B cell (primary cell): ENCODE measurements around the gene WNK2. TPM values are rescaled to one million over a fixed set of nuclear protein-coding genes. Genes with fewer than 3 reads are reported as not detected.

Experiments used
- ATAC-seq: fragments of 200-7000 bp; cut with Tn5 transposase; one replicate; pipeline ENCODE4 v1.10.0; 2021; ENCODE audit warnings: low read depth, mild to moderate bottlenecking, moderate number of reproducible peaks, moderate library complexity
- CTCF ChIA-PET: fragments of 350-600 bp; sonication (Branson Sonifier 250); formaldehyde crosslinking; loops from one replicate; lab custom pipeline; 2021; ENCODE audit warnings: antibody characterized with exemption, inconsistent platforms; lab: Charles Lee
- POLR2A ChIA-PET: fragments of 350-600 bp; sonication (Branson Sonifier 250); formaldehyde crosslinking; loops from one replicate; lab custom pipeline; 2021; ENCODE audit warnings: antibody characterized with exemption; lab: Charles Lee
- DNase-seq: peaks from one replicate; pipeline ENCODE4 v3.0.0; 2013
- H2AFZ ChIP-seq: 2 replicates; pipeline ENCODE4 v1.6.1; 2012; ENCODE audit warnings: mild to moderate bottlenecking, low read depth, low read length; ENCODE audit not compliant: insufficient read depth, poor library complexity, severe bottlenecking
- H3K27ac ChIP-seq, 2 donors: 1 replicate in 1 of 2; 2 replicates in 1 of 2; pipeline ENCODE4 v1.5.1; 2012 to 2013; ENCODE audit warnings: low read length in 2 of 2, mild to moderate bottlenecking in 2 of 2, moderate library complexity in 1 of 2
- H3K27me3 ChIP-seq, 4 experiments: fragments of 200-600 bp in 1 of 4; sonication (generic) in 1 of 4; replicated peaks in 1 of 4; 1 replicate in 2 of 4; 2 replicates in 2 of 4; pipeline versions ENCODE4 v1.6.1 to v1.7.0; 2013 to 2016; ENCODE audit warnings: low read length in 3 of 4, mild to moderate bottlenecking in 2 of 4, mixed read lengths in 1 of 4, moderate library complexity in 1 of 4; ENCODE audit not compliant: insufficient read depth in 4 of 4, control insufficient read depth in 3 of 4; ENCODE audit errors: control extremely low read depth in 1 of 4
- H3K36me3 ChIP-seq, 2 experiments: replicated peaks in 1 of 2; 1 replicate in 1 of 2; 2 replicates in 1 of 2; pipeline versions ENCODE4 v1.6.1 to v1.7.1; 2013; ENCODE audit warnings: low read length in 1 of 2; ENCODE audit not compliant: insufficient read depth in 2 of 2, control insufficient read depth in 1 of 2; ENCODE audit errors: control extremely low read depth in 1 of 2, extremely low read depth in 1 of 2
- H3K4me1 ChIP-seq, 2 donors: fragments of 200-600 bp in 1 of 2; sonication (generic) in 1 of 2; 1 replicate in 1 of 2; 2 replicates in 1 of 2; pipeline versions ENCODE4 v1.5.1 to v1.6.1; 2013 to 2017; ENCODE audit warnings: low read length in 2 of 2; ENCODE audit not compliant: control insufficient read depth in 2 of 2, insufficient read depth in 2 of 2
- H3K4me2 ChIP-seq: replicated peaks from 2 replicates; pipeline ENCODE3; 2012; ENCODE audit warnings: mild to moderate bottlenecking, low read depth, low read length; ENCODE audit not compliant: poor library complexity, severe bottlenecking
- H3K4me3 ChIP-seq, 5 experiments: fragments of 200-600 bp in 1 of 5; sonication (generic) in 1 of 5; 1 replicate in 3 of 5; 2 replicates in 2 of 5; pipeline versions ENCODE4 v1.5.1 to v1.7.0; 2011 to 2016; ENCODE audit warnings: low read length in 4 of 5, mild to moderate bottlenecking in 4 of 5, low read depth in 2 of 5, control low read depth in 1 of 5, moderate library complexity in 1 of 5; ENCODE audit not compliant: insufficient read depth in 1 of 5; ENCODE audit errors: control extremely low read depth in 1 of 5, extremely low read depth in 1 of 5
- H3K79me2 ChIP-seq: fragments of 200-600 bp; sonication (generic); one replicate; pipeline ENCODE4 v1.6.0; 2016; ENCODE audit warnings: low read length; ENCODE audit not compliant: control insufficient read depth, insufficient read depth
- H3K9ac ChIP-seq: fragments of 200-600 bp; sonication (generic); 2 replicates; pipeline ENCODE4 v1.6.1; 2017; ENCODE audit warnings: mild to moderate bottlenecking, low read length, moderate library complexity
- H3K9me3 ChIP-seq, 3 donors: one replicate each; pipeline versions ENCODE4 v1.6.1 to v1.7.1; 2013; ENCODE audit warnings: low read length in 2 of 3; ENCODE audit not compliant: control insufficient read depth in 2 of 3, insufficient read depth in 1 of 3; ENCODE audit errors: control extremely low read depth in 1 of 3
- H4K20me1 ChIP-seq: 2 replicates; pipeline ENCODE4 v1.6.0; 2012; ENCODE audit warnings: mild to moderate bottlenecking, low read length; ENCODE audit not compliant: insufficient read depth, control insufficient read depth, poor library complexity, severe bottlenecking
- H3K27ac Mint-ChIP-seq: one replicate; pipeline ENCODE4 v1.8.0; 2021; ENCODE audit warnings: mixed read lengths
- H3K27me3 Mint-ChIP-seq: one replicate; pipeline ENCODE4 v1.8.0; 2021; ENCODE audit warnings: mixed read lengths
- H3K4me1 Mint-ChIP-seq: one replicate; pipeline ENCODE4 v1.8.0; 2021; ENCODE audit warnings: mixed read lengths
- H3K4me3 Mint-ChIP-seq: one replicate; pipeline ENCODE4 v1.8.0; 2021; ENCODE audit warnings: mixed read lengths
- H3K9me3 Mint-ChIP-seq: one replicate; pipeline ENCODE4 v1.8.0; 2022; ENCODE audit warnings: mixed read lengths; ENCODE audit not compliant: insufficient read depth
- EZH2 ChIP-seq: IDR thresholded peaks from 2 replicates; pipeline ENCODE4 v1.6.1; 2012; ENCODE audit warnings: borderline replicate concordance, low read depth, mild to moderate bottlenecking, moderate library complexity, low read length; ENCODE audit not compliant: insufficient read depth, poor library complexity, severe bottlenecking
- WGBS: methylation state at CpG from one replicate; pipeline ENCODE4 v1.1.5; 2013; ENCODE audit warnings: missing lambda C conversion rate; ENCODE audit not compliant: insufficient coverage; 5-methylcytosine and 5-hydroxymethylcytosine counted together
- intact Hi-C: fragments of 100-400 bp; cut with micrococcal nuclease; formaldehyde crosslinking; loops from one replicate; pipeline ENCODE4 v1.10.0; 2022
- polyA plus RNA-seq: library from polyadenylated mRNA; depleted of rRNA; stranded (reverse); fragments of >200 nt; gene quantifications from 2 replicates; pipeline ENCODE4 v1.2.3, GENCODE V29; 2012
- total RNA-seq, 2 donors: library from RNA; stranded (reverse); fragments of 120-200 nt in 1 of 2; gene quantifications; 1 replicate in 1 of 2; 2 replicates in 1 of 2; pipeline versions ENCODE4 v1.2.3 to v1.2.4, GENCODE V29; 2013 to 2022
- TF ChIP-seq, protein P1 (sequence below): fragments of 200-600 bp; IDR thresholded peaks from one replicate; pipeline ENCODE4 v1.8.0; 2022; ENCODE audit warnings: antibody characterized with exemption, mild to moderate bottlenecking

Gene WNK2
- total and polyA plus RNA-seq, 2 donors (not counting 1 experiment from before 2014, with no cell fraction given), result 0.49 TPM; not detected in 1

DNA sequence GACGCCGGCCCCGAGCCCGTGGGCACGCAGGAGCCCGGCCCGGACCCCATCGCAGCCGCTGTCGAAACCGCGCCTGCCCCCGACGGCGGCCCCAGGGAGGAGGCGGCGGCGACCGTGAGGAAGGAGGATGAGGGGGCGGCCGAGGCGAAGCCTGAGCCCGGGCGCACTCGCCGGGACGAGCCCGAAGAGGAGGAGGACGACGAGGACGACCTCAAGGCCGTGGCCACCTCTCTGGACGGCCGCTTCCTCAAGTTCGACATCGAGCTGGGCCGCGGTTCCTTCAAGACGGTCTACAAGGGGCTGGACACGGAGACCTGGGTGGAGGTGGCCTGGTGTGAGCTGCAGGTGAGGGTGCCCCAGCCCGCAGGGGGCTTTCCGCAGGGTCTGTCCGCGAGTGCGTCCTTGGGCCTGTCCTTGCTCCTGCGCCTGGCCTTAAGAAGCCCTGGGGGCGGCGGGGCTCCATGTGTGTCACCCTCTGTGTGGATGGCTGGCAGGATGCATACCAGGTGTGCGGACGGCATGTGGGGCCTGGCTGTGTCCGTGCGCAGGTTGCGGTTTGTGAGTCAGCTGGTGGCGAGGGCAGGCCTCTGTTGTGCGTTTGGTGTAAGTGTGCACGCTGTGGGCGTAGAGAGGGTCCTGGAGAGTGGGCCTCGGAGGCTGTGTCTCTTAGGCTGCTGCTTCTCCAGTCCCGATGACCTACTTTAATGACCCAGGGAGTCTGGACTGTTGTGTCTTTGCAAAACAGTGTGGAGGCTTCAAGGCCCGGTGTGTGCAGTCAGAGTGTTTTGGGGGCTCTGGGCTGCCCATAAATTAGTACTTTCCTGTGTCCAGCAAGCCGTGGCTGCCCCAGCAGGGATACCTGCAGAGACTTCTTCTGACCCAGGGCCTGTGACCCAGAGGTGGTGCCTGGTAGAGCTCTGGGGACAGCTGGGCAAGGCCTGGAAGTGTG, 1.6 kb downstream of the WNK2 start:
- POLR2A ChIA-PET, result no interaction called here
- CTCF ChIA-PET, result no interaction called here
- DNase-seq (peak; percentile 24), ATAC-seq (no peak)
- Histone ChIP-seq H4K20me1 (no peaks in the 10 kb centered on the region), H3K27ac (no peak overlapping the region), H3K4me1 (peaks cover 13 to 20% of the 10 kb centered on the region in 2 donors), H3K9me3 (peaks cover 0 to 13% (median 0%) of the 10 kb centered on the region in 3 donors), H2AFZ (no peak overlapping the region), H3K4me2 (peak overlapping the region; percentile 89), H3K79me2 (no peaks in the 10 kb centered on the region), H3K36me3 (no peaks in the 10 kb centered on the region), H3K27me3 (peaks cover 0 to 30% (median 24%) of the 10 kb centered on the region in 4 experiments), H3K4me3 (no peak overlapping the region), H3K9ac (no peak overlapping the region)
- H3K9me3 Mint-ChIP-seq, result no peaks in the 10 kb centered on the region
- no peak for TF ChIP-seq EZH2
- TF ChIP-seq, protein P1, sequence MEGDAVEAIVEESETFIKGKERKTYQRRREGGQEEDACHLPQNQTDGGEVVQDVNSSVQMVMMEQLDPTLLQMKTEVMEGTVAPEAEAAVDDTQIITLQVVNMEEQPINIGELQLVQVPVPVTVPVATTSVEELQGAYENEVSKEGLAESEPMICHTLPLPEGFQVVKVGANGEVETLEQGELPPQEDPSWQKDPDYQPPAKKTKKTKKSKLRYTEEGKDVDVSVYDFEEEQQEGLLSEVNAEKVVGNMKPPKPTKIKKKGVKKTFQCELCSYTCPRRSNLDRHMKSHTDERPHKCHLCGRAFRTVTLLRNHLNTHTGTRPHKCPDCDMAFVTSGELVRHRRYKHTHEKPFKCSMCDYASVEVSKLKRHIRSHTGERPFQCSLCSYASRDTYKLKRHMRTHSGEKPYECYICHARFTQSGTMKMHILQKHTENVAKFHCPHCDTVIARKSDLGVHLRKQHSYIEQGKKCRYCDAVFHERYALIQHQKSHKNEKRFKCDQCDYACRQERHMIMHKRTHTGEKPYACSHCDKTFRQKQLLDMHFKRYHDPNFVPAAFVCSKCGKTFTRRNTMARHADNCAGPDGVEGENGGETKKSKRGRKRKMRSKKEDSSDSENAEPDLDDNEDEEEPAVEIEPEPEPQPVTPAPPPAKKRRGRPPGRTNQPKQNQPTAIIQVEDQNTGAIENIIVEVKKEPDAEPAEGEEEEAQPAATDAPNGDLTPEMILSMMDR, result no peak
- intact Hi-C loops, result no loop called here
- H3K4me3 Mint-ChIP-seq, result peak overlapping the region; percentile 64
- H3K27ac Mint-ChIP-seq, result no peak overlapping the region
- H3K27me3 Mint-ChIP-seq, result peaks cover 52% of the 10 kb centered on the region
- WGBS, result 79% methylated on average over 57 of the region's 61 CpGs
- H3K4me1 Mint-ChIP-seq, result peaks cover 12% of the 10 kb centered on the region
